Neural progenitor cell (in vitro differentiated cells): ENCODE results near the gene TTC8. TPM values are rescaled to one million over a fixed set of nuclear protein-coding genes. Genes with fewer than 3 reads are reported as not detected.

ENCODE experiments used
- DNase-seq: peaks from one replicate; pipeline ENCODE4 v3.0.0-alpha.2; 2016; ENCODE audit warnings: low spot score
- H2AFZ ChIP-seq: fragments of 200-600 bp; sonication (generic); replicated peaks from 2 replicates; pipeline ENCODE4 v1.6.1; 2016; ENCODE audit warnings: antibody characterized with exemption
- H3F3A ChIP-seq: fragments of 200-600 bp; sonication (generic); 2 replicates; pipeline ENCODE4 v1.6.1; 2016; ENCODE audit warnings: antibody characterized with exemption, low read depth
- H3K27ac ChIP-seq: fragments of 200-600 bp; sonication (generic); 2 replicates; pipeline ENCODE4 v1.5.1; 2016; ENCODE audit warnings: mild to moderate bottlenecking
- H3K27me3 ChIP-seq: fragments of 200-600 bp; sonication (generic); 2 replicates; pipeline ENCODE4 v1.6.1; 2016; ENCODE audit warnings: mild to moderate bottlenecking, moderate library complexity
- H3K36me3 ChIP-seq: fragments of 200-600 bp; sonication (generic); 2 replicates; pipeline ENCODE4 v1.5.1; 2016
- H3K4me1 ChIP-seq: fragments of 200-600 bp; sonication (generic); 2 replicates; pipeline ENCODE4 v1.6.1; 2016; ENCODE audit warnings: mixed run types
- H3K4me2 ChIP-seq: fragments of 200-600 bp; sonication (generic); 2 replicates; pipeline ENCODE4 v1.6.1; 2016
- H3K4me3 ChIP-seq: fragments of 200-600 bp; sonication (generic); 2 replicates; pipeline ENCODE4 v1.5.1; 2016
- H3K79me2 ChIP-seq: fragments of 200-600 bp; sonication (generic); 2 replicates; pipeline ENCODE4 v1.6.1; 2016; ENCODE audit warnings: low read depth
- H3K9ac ChIP-seq: fragments of 200-600 bp; sonication (generic); 2 replicates; pipeline ENCODE4 v1.6.1; 2016
- H3K9me3 ChIP-seq: fragments of 200-600 bp; sonication (generic); 2 replicates; pipeline ENCODE4 v1.5.1; 2016; ENCODE audit warnings: low read depth
- H4K20me1 ChIP-seq: fragments of 200-600 bp; sonication (generic); 2 replicates; pipeline ENCODE4 v1.6.1; 2016; ENCODE audit warnings: low read depth
- H3K27ac Mint-ChIP-seq: 3 replicates; pipeline ENCODE4 v1.8.0; 2021; ENCODE audit warnings: mixed read lengths
- H3K27me3 Mint-ChIP-seq: 2 replicates; pipeline ENCODE4 v1.8.0; 2022; ENCODE audit warnings: low read depth, mild to moderate bottlenecking, inconsistent platforms, moderate library complexity, mixed read lengths; ENCODE audit not compliant: insufficient read depth
- H3K36me3 Mint-ChIP-seq: 3 replicates; pipeline ENCODE4 v1.8.0; 2021; ENCODE audit warnings: mixed read lengths
- H3K4me1 Mint-ChIP-seq: 3 replicates; pipeline ENCODE4 v1.8.0; 2021; ENCODE audit warnings: mixed read lengths
- H3K4me3 Mint-ChIP-seq: 3 replicates; pipeline ENCODE4 v1.8.0; 2021; ENCODE audit warnings: mild to moderate bottlenecking, moderate library complexity, mixed read lengths
- H3K9me3 Mint-ChIP-seq: 3 replicates; pipeline ENCODE4 v1.8.0; 2020; ENCODE audit warnings: mixed read lengths
- CTCF ChIP-seq: fragments of 200-600 bp; sonication (generic); IDR thresholded peaks from 2 replicates; pipeline ENCODE4 v1.5.1; 2017; ENCODE audit warnings: antibody characterized with exemption, mild to moderate bottlenecking
- EZH2 ChIP-seq: fragments of 200-600 bp; sonication (generic); IDR thresholded peaks from 2 replicates; pipeline ENCODE4 v1.6.1; 2017; ENCODE audit warnings: antibody characterized with exemption, mild to moderate bottlenecking, moderate library complexity
- EZH2phosphoT487 ChIP-seq: fragments of 200-600 bp; sonication (generic); IDR thresholded peaks from 2 replicates; pipeline ENCODE4 v1.6.1; 2017; ENCODE audit warnings: antibody characterized with exemption
- total RNA-seq: library from RNA; depleted of rRNA; stranded (reverse); fragments of >200 nt; gene quantifications from 2 replicates; pipeline ENCODE4 v1.2.3, GENCODE V29; 2015; ENCODE audit warnings: low replicate concordance

TTC8 gene
- total RNA-seq, 1 donor from 2014 or later, result 35.0 TPM

- no peak for DNase-seq
- no peaks in the 10 kb centered on the region for H3K79me2 ChIP-seq
- no peak overlapping the region for H3K4me3 ChIP-seq
- no peak overlapping the region for H3K9ac ChIP-seq
- H3K4me1 ChIP-seq, result no peaks in the 10 kb centered on the region
- no peak overlapping the region for H2AFZ ChIP-seq
- no peaks in the 10 kb centered on the region for H3K9me3 ChIP-seq
- H3K9me3 Mint-ChIP-seq, result peaks cover 11% of the 10 kb centered on the region
- no peaks in the 10 kb centered on the region for H3K4me1 Mint-ChIP-seq
- no peaks in the 10 kb centered on the region for H3K27me3 Mint-ChIP-seq
- H3K4me2 ChIP-seq, result no peak overlapping the region
- no peak for TF ChIP-seq CTCF
- TF ChIP-seq EZH2, result no peak
- TF ChIP-seq EZH2phosphoT487, result no peak
- H4K20me1 ChIP-seq, result no peaks in the 10 kb centered on the region
- H3F3A ChIP-seq, result no peaks in the 10 kb centered on the region
- H3K4me3 Mint-ChIP-seq, result no peak overlapping the region
- H3K36me3 Mint-ChIP-seq, result no peaks in the 10 kb centered on the region
- no peak overlapping the region for H3K27ac ChIP-seq
- H3K27me3 ChIP-seq, result no peaks in the 10 kb centered on the region
- H3K36me3 ChIP-seq, result no peaks in the 10 kb centered on the region
- H3K27ac Mint-ChIP-seq, result no peak overlapping the region
These were observed 20.0 kb upstream of the TTC8 start for GRCh38 chr14:88804477-88804876.

- Mint-ChIP-seq H3K27ac (no peak overlapping the region), H3K9me3 (peaks cover 11% of the 10 kb centered on the region), H3K36me3 (no peaks in the 10 kb centered on the region), H3K4me1 (no peaks in the 10 kb centered on the region), H3K27me3 (peaks cover 2% of the 10 kb centered on the region), H3K4me3 (no peak overlapping the region)
- H3K27me3 ChIP-seq, result no peaks in the 10 kb centered on the region
- H3F3A ChIP-seq, result no peaks in the 10 kb centered on the region
- H3K36me3 ChIP-seq, result no peaks in the 10 kb centered on the region
- no peak overlapping the region for H3K4me2 ChIP-seq
- H3K9me3 ChIP-seq, result no peaks in the 10 kb centered on the region
- no peaks in the 10 kb centered on the region for H4K20me1 ChIP-seq
- TF ChIP-seq CTCF (no peak), EZH2 (no peak), EZH2phosphoT487 (no peak)
- no peak overlapping the region for H3K4me3 ChIP-seq
- DNase-seq, result no peak
- H3K4me1 ChIP-seq, result no peaks in the 10 kb centered on the region
- H3K79me2 ChIP-seq, result no peaks in the 10 kb centered on the region
- H3K9ac ChIP-seq, result no peak overlapping the region
- no peak overlapping the region for H2AFZ ChIP-seq
- no peak overlapping the region for H3K27ac ChIP-seq
These were observed 16.1 kb upstream of the TTC8 start for GRCh38 chr14:88808359-88808758.

GRCh38 chr14:88815980-88816379 is 8.5 kb upstream of the TTC8 start:
- Histone ChIP-seq H3K27me3 (peaks cover 20% of the 10 kb centered on the region), H3K36me3 (no peaks in the 10 kb centered on the region)
- no peaks in the 10 kb centered on the region for H3K36me3 Mint-ChIP-seq

More at GRCh38 chr14:88815980-88816379, 8.5 kb upstream of the TTC8 start:
- Histone ChIP-seq H3K27ac (no peak overlapping the region), H3K9ac (no peak overlapping the region), H3K4me3 (no peak overlapping the region), H3K4me1 (no peaks in the 10 kb centered on the region), H3K79me2 (no peaks in the 10 kb centered on the region), H2AFZ (no peak overlapping the region), H3F3A (no peaks in the 10 kb centered on the region), H4K20me1 (no peaks in the 10 kb centered on the region), H3K4me2 (no peak overlapping the region), H3K9me3 (no peaks in the 10 kb centered on the region)
- Mint-ChIP-seq H3K9me3 (no peaks in the 10 kb centered on the region), H3K4me3 (no peak overlapping the region), H3K27ac (no peak overlapping the region), H3K27me3 (peaks cover 2% of the 10 kb centered on the region), H3K4me1 (no peaks in the 10 kb centered on the region)
- DNase-seq, result no peak
- TF ChIP-seq CTCF, result no peak
